GM19324 (cell line): ENCODE data around the gene FAM193B.

Source experiments
- ATAC-seq: cut with Tn5 transposase; IDR thresholded peaks from one replicate; pipeline ENCODE4 v1.9.1; 2021; ENCODE audit warnings: mild to moderate bottlenecking, moderate library complexity; ENCODE audit not compliant: unreplicated experiment, low FRiP score

FAM193B gene

GRCh38 chr5:177554474-177555111 lies at the start of gene FAM193B:
Gene FAM193B (minus strand): TSS chr5:177554563. CDS start chr5:177554458, 105 bp downstream.
- ATAC-seq = peak; percentile 79

- ATAC-seq = no peak
Measured at GRCh38 chr5:177604116-177604521, 49.8 kb upstream of the FAM193B start.

- no peak for ATAC-seq
Measured at GRCh38 chr5:177603631-177604030, 49.3 kb upstream of the FAM193B start.

DNA sequence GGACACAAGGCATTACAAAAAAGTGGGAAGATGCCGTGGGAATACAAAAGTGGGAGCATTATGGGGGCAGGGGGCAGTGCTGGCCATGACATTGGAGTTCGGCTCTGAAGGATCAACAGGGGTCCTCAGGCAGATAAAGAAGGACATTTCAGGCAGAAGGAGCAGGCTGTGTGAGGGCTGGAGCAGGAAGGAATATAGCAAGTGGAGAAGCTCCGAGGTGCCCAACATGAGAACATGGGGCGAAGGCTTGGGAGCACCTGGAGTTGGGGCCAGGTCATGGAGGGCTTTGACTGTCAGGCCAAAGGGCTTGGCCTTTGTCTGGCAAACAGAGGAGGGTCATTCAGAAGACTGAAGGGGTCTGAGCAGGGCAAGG lies 48.1 kb upstream of the FAM193B start:
- ATAC-seq = no peak

DNA sequence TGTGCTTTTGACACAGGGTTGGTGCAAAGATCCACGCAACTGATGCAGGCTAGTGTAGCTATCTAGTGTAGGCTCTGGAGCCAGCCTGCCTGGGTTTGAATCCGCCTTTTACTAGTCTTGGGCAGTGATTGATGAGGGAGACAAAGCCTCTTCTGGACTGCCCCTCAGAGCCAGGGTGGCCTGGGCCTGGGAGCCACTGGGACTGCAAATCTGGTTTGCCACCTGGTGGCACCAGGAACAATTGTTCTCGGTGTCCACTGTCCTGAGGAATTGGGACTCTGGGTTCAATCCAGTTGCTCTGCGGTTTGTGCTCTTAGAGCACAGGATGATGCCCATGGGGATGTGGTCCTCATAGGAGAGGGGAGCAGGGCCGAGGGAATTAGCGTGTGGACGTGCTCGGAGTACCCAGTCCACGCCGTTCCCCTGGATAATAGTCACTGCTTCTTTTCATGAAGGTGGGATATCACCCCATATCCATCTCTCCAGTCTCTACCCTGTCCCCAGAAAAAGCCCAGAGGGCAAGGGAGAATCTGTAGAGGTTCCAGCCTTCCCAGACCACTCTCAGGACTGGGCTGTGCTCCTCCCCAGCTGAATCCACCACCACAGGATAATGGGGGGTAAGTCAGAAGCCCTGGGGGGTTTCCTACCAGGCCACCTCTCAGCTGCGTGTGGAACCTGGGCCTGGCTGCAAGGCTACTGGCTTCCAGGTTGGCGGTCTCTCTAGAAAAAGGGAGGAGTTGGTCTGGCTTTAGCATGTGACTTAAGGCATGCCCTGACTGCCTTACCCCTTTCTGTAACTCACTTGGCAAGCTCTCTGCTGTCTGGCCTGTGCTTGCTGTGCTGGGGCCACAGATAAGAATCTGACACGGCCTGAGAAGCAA lies 47.5 kb upstream of the FAM193B start:
- ATAC-seq = no peak

DNA sequence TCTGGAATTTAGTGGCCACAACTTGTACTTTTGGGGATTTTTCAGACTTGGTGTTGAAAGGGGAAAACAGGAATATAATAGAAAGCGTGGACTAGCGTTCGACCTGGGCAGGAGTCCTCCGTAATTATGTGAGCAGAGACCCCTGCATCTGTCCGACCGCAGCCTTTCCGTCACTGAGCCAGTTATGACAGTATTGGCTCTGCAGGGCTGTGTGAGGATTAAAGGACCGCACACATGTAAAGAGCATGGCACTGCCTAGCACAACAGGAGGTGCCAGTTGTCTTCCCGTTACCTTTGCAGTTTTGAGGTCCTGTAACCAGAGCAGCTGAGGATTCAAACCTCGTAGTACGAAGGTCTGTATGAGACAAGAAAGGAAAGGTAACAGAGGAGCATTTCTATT lies 46.8 kb upstream of the FAM193B start:
- no peak for ATAC-seq

DNA sequence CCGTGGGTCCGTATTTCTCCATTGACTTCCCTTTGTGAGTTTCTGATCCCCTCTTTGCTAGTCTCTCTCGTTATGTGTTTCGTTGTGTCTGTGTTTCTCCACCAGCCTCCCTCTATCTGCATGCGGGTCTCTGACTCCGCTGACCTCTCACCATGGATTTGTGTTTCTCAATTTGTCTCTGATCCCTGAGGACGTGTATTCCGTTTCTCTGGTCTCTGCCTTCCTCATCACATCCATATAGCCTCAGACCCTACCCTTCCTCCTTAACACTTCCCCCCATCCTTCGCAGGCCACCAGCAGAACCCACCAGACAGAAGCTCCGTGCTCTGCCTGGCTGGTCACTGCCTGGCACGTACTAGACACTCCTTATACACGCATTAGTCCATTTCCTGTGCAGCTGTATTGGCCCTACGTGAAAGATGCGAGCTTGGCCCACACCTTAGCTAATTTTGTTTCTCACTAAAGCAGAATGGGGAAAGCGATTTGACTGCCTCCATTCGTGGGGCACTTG lies 46.2 kb upstream of the FAM193B start:
- ATAC-seq = no peak

GRCh38 chr5:177599731-177600507 lies 45.6 kb upstream of the FAM193B start, which contains the start of gene B4GALT7:
Gene B4GALT7 (plus strand): TSS chr5:177600132. CDS start chr5:177600211, 79 bp downstream.
- ATAC-seq = peak; percentile 92

DNA sequence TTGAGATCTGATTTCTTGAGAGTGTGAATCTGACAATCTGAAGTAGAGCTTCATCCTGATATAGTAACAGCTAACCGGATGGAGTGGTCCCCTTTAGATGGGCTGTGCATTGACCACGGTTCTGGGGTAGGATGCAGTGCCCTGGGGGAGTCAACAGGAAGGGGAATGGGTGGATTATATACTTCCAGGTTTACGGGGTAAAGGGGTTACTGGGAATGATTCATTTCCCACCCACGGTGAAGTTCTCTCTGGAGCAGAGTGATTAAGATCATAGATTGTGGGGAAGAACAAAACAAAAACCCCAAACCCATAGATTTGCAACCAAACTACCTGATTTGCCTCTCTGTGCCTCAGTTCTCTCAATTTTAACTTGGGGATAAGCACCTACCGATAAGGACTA lies 44.1 kb upstream of the FAM193B start:
- no peak for ATAC-seq

DNA sequence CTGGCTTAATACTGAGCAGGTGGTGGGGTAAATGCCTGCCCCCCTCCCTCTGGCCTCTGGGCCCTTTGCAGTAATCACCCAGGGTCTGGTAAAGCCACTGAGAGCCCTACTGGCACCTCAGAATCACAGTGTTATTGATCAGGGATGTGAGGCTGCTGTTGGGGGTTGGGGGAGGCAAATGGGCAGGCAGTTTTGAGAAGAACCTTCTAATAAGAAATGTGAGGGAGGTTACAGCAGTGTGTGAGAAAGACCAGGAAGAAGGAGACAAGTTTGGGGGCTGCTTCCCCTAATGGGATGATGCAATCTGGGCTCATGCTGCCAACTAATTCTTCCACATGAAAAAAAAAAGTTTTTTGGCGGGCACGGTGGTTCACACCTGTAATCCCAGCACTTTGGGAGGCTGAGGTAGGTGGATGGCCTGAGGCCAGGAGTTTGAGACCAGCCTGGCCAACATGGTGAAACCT lies 42.4 kb upstream of the FAM193B start:
- no peak for ATAC-seq

DNA sequence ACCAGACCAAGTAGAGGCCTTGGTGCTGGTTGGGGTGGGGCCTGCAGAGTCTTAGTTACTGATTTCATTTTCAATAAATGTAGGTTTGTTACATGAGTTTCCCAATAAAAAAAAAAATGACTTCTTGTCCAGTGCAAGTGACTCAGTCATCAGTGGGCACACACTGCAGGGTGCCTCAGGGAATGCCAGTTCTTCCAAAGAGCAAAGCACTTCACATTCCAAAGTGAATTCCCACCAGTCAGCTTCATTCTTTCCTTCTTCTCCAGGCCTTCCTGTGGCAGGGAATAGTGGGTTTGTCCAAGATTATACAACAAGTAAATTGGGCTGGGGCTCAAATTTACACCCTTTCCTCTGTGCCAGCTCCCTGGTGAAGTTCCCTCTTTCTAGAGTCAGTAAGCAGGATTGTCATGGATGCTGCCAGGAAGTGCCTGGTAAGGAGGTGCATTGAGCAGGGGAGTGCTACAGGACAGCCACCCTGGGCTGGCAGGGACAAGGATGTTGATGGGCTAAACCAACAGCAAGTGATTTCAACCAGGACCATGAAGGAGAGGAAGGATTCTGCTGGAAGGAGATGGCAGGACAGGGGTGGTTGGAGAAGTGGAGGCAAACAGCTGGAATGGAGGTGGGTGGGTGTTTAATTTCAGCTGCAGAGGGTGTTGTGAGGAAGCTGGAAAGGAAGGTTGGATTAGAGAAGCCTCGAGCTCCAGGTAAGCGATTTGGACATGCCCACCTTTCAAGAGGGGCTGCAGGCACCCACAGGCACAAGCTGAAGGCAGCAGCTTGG lies 41.8 kb upstream of the FAM193B start:
- ATAC-seq = no peak

- no peak for ATAC-seq
Measured at GRCh38 chr5:177595026-177595585, 40.7 kb upstream of the FAM193B start.

DNA sequence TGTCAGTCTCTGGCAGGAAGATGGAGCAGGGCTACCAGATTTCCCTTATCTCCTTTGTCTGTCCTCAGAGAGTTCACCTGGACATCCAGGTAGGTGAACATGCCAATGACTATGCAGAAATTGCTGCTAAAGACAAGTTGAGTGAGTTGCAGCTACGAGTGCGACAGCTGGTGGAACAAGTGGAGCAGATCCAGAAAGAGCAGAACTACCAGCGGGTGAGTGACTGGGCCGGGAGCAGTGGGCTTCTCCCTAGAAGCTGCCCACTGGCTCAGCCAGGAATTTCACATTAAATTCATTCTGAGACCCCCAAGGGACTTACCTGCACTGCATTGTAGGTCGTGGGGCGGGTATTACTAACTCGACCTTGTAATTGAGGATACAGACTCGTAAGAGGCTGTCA lies 39.7 kb upstream of the FAM193B start:
- no peak for ATAC-seq

DNA sequence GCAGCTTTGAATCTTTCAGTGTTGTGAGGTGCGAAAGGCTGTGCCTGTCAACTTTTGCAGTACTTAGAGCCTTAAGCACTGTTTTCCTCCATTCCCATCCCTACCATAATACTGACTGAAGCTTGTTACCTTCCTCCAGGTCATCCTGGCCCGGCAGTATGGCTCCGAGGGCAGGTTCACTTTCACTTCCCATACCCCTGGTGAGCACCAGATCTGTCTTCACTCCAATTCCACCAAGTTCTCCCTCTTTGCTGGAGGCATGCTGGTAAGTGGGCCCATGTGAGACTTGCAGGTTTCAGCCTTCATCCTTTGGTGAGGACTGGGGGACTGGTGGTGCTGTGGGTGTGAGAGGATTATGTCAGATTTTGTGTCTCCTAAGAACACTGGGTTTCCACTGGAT lies 39.1 kb upstream of the FAM193B start:
- no peak for ATAC-seq

GRCh38 chr5:177592905-177593304 lies 38.5 kb upstream of the FAM193B start:
- no peak for ATAC-seq

- ATAC-seq = peak; percentile 94
Measured at GRCh38 chr5:177592010-177592834, 37.9 kb upstream of the FAM193B start, which contains the start of gene TMED9. Gene TMED9 (plus strand): TSS chr5:177592203. CDS start chr5:177592215, 12 bp downstream.

DNA sequence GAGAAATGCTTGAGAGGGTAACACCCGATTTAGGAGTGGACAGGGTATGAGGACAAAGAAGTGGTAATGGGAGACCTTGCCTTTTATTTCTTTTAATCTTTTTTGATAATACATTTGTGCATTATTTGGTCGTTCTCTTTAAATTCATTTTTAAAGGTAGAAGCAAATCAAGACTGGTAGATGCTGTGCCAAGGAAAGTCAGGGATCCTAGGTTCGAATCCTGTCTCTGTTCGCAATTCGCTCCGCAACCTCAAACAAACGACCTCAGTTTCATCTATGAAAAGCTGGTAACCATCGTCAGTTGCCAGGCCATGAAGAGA lies 37.3 kb upstream of the FAM193B start:
- ATAC-seq = no peak

GRCh38 chr5:177590406-177590805 lies 36.0 kb upstream of the FAM193B start:
- ATAC-seq = no peak

DNA sequence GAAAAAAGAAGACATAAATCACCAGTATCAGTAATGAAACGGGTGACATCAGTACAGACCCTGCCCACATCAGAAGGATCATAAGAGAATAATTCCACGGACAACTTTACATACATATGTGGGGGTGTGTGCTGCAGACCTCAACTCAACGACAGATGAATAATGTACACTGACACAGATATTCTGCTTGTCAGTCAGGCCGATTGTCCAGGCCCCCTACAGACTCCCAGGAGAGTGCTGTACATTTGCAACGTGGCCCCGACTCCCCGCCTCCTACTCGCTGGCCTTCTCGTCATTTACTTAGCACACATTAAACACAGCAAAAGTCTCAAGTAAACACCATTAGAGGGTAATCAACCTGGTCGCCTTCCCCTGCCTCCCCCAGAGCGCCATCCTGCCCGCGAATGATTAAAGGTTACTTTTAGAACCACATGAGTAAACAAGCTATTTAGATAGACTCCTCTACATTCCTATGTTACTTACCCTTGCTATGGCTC lies 34.1 kb upstream of the FAM193B start:
- ATAC-seq = no peak
